GM18951 (cell line): Measurements from ENCODE around the gene TGFBRAP1.
"Not testable (repeated sequence)": the region's sequence is repeated elsewhere in the genome, so short reads cannot be mapped to it uniquely, and the experiment has no call there.

Experiments
- POLR2A ChIP-seq: IDR thresholded peaks from 4 replicates; pipeline ENCODE4 v1.6.1; 2011; ENCODE audit warnings: mild to moderate bottlenecking; ENCODE audit not compliant: insufficient read length, insufficient read depth; ENCODE audit errors: extremely low read depth
- in situ Hi-C: fragments of 300-500 bp; cut with MboI; formaldehyde crosslinking; loops from one replicate; pipeline ENCODE4 v1.12.0; 2022; ENCODE audit warnings: low sequenced_read_pairs, mixed read lengths, inconsistent platforms; ENCODE audit not compliant: unreplicated experiment

Gene TGFBRAP1

DNA sequence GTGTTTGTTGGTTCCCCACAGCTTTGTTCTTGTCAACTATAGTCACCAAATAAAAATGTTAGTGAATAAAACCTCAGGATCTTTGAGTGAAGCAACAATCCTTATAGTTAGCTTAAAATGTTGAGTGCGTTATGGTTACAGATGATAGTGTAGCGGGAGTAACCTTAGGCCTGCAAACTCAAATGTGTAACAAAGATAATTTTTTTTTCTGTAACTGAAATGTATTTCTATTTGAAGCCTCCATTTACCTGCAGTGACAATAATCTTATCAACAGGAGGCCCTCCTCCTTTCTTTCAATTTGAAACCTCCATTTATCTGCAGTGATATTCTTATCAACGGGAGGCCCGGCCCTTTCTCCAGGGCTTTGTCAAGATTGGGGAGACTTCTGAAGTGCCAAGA is 4.7 kb upstream of the TGFBRAP1 start:
- in situ Hi-C loops: no loop called here
- no peak for TF ChIP-seq POLR2A

DNA sequence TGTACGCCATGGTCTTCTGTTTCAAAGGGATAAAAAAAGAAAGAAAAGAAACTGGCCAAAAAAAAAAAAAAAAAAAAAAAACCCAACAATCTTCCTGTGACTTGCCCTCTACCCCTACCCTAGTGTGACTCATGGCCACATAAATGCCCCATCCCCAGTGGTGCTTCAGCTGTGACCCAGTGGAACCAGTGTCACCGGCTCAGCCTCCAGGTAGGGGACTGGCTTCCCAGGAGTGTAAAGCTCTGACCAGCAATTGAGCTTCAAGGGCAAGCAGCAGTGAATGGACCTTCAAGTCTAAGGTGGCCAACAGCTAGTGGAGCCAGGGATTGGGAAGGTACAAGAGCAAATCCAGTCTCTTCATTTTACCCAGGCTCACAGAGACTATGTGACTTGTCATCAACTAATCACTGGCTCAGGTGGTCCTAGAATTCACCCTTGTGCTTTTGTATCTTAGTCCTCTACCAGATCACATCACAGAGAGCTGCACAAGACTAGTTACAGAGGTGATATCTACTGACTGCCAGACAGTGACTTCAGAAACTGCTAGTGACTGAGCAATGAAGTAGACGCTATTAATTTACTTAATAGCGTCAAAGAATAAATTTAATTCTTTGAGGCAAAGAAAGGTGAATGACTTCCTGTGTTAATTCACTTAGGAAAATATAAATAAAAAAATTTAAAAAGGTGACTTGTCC is 1.3 kb upstream of the TGFBRAP1 start:
- no peak for TF ChIP-seq POLR2A
- in situ Hi-C loops: no loop called here

DNA sequence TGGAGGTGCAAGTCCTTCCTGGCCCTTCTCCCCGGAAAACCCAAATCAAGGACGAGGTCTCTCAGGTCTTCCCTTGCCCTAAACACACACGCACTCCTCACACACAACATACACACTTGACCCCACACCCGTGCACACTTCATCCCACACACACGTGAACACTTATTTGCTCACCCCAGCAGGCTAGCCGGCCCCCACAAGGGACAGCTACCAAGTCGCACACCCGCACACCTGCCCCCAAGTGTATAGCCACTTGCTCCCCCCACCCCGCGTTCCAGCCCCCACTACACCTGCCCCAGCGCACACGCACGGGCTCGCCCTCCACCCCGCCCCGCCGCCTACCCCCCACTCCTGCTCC is 359 bp downstream of the TGFBRAP1 start:
- TF ChIP-seq POLR2A: no peak
- in situ Hi-C loops: no loop called here

DNA sequence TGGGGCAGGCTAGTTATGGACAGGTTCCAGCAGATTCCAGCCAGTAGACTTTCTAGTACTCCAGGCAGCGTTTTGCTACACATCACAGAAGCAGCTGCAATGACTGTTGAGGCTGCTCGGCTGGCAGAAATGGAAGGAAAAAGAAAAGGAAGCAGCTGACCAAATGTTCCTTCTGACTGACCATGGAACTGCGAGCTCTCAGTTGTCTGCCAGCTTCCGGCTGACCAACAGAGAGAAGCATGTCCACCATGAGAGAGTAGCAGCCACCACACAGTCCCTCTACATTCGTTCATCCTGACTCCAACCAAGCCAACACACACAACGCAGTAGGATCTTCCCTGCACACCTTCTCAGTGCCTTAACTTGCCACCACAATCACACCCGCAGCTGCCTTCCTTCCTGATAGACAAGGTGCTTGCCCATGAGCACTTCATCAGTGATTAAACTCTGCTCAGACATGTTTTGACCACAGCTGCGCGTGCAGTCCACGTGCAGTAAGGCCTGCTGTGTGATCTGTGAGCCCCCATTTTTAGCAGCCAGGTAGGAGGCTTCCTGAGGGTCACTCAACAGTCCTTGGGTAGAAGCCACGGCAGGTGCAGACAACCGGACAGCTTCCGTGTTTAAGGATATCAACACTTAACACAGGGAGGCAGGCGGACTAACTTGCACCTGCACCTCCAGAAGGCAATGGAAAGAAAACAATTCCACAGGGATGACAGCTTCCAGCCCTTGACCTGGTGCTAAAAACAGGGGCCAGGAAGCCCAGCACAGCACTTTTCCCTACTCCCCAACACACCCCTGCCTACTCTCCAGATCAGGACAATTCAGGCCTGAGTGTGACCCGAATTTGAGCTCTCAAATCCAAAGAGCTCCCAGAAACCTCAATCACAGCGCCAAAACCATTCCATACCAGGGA is 996 bp downstream of the TGFBRAP1 start:
- in situ Hi-C loops: no loop called here
- no peak for TF ChIP-seq POLR2A

DNA sequence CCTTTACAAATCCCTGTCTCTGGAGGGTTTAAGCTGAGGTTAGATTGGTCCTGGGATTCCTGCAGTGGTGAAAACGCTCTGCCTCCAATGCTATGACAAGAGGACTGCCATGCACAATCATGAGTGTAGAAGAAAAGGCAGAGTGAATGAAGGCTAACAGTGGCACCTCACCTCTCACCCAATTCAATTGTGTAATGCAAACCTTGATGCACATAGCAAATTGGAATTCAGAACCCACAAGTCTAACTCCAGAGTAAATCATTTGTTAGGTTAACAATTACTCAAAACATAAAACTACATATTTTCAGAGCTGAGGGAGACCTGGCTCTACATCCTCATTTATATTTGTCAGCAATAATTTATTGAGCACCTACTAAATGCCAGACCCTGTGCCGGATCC is 1.8 kb downstream of the TGFBRAP1 start:
- in situ Hi-C loops: no loop called here
- TF ChIP-seq POLR2A: no peak

DNA sequence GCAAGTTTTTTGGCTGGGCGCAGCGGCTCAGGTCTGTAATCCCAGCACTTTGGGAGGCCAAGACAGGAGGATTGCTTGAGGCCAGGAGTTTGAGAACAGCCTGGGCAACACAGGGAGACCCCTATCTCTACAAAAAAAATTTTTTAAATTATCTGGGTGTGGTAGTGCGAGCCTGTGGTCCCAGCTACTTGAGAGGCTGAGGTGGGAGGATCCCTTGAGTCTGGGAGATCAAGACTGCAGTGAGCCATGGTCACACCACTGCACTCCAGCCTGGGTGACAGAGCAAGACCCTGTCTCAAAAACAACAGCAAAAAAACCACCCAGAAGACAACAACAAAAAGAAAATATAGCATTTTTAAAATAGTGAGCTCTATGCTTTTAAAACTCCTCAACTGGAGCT is 2.3 kb downstream of the TGFBRAP1 start:
- in situ Hi-C loops: not testable (repeated sequence)

DNA sequence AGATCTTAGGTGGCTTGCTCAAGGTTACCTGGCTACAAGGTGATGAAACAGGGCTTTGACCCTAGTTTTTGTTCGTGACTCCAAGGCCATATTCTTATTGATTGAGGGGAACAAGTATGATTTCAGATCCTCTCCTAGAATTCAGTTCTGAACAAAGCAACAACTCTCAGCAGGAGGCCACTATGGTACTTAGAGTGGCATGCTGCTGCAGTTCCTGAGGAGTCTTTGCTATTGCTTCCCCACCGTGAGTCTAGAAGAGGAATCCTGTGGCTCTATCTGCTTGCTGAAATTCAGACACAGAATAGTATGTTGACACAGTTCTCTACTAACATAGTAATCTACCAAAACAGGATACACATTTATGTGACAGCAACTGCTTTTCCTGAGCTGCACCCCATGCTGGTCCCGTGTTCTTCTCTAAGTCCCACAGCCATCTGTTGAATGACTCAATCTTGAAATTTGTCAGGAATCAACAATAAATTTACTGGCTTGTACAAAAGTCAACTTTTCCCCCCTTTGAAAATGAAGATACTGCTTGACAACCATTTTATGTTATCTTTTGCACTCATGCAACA is 4.1 kb downstream of the TGFBRAP1 start:
- no peak for TF ChIP-seq POLR2A
- in situ Hi-C loops: no loop called here

DNA sequence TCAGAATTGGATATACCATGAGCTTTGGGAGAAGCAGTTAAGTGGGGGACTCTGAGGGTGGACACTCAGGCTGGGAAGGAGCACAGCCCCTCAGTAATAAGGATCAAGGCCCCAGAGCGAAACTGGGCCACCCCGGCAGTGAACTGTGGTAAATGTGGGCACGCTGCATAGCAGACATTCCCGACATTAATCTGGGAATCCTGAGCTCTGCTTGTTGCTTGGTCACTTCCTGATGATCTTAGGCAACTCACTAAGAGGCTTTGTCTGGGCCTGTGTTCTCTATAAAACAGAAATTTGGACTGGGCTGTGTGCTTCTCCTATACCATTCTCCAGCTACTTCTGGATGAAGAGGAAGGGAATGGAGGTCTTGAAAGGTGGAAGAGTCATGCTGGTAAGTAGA is 4.8 kb downstream of the TGFBRAP1 start:
- in situ Hi-C loops: no loop called here
- no peak for TF ChIP-seq POLR2A

DNA sequence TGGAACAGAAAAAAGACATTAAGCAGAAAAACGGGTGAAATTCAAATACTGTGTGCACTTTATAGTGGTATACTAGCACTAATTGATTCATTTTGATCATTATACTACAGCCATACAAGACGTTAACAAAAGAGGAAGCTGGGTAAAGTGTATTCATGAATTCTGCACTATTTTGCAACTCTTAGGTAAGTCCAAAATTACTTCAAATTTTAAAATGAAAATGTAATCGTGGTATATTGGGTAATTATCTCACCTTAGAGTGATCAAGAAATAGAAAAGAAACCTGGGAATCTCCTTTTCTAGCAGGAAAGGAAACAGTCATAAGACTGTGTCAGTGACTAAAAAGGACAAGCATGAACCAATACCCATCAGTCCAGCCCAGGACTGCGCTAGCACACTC is 5.4 kb downstream of the TGFBRAP1 start:
- in situ Hi-C loops: no loop called here
- no peak for TF ChIP-seq POLR2A

DNA sequence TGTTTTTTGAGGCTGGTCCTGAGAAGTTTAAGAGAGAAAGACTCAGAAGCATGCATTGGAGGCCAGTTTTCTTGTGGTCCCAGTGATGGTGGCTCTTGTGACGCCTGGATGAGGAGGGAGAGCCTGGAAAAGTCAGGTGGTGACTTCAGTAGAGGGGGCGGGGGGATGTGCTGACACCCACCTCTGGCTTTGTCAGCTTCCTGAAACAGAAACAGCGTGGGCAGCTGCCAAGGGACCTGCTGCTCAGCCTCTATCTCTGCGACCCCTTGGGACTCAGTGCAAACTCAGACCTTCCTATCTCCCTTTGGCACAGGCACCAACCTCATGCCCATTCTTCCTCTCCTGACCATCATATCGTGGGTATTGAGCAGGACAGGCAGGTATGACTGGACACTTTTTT is 6.4 kb downstream of the TGFBRAP1 start:
- in situ Hi-C loops: no loop called here
- TF ChIP-seq POLR2A: no peak

DNA sequence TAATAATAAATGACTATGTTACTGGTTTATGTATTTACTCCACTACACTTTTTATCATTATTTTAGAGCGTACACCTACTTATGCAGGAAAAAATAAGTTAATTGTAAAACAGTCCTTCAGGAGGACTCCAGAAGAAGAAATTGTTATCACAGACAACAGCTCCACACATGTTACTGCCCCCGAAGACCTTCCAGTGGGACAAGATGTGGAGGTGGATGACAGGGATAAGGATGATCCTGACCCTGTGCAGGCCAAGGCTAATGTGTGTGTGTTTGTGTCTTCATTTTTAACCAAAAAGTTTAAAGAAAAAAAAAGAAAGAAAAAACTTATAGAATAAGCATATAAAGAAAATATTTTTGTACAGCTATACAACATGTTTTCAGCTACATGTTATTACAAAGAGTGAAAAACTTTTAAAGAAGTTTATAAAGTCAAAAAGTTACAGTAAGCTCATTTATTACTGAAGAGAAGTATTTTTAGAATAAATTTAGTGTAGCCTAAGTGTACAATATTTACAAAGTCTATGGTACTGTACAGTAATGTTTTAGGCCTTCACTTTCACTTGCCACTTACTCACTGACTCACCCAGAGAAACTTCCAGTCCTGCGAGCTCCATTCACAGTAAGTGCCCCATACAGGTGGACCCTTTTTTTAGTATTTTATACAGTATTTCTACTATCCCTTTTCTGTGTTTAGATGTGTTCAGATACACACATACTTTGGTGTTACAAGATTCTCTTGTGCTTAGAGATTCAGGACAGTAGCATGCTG is 7.5 kb downstream of the TGFBRAP1 start:
- no peak for TF ChIP-seq POLR2A
- in situ Hi-C loops: no loop called here

DNA sequence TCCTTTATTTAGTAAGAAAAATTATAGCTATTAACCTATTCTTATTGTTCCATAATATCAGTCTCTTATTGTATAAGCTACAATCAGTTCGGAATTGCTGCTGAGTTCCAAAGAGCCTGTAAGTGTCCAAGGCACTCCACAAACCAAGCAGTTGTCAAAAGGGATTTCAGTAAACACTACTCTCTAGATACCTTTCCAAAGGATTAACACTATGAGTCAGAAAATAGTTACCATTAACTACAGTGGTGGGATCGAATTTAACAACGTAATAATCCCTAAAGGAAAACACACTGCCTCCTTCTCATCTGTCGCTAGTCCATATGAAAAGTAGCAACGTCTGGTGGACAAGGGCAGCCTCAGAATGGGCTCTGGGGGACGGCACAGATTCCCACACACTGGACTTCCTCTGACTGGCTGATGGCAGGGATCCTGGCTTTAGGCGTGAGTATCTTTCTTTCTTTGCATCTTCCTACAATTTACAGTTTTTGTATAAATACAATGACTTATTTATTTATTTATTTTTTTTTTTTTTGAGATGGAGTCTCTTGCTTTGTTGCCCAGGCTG is 8.8 kb downstream of the TGFBRAP1 start:
- no peak for TF ChIP-seq POLR2A
- in situ Hi-C loops: no loop called here

DNA sequence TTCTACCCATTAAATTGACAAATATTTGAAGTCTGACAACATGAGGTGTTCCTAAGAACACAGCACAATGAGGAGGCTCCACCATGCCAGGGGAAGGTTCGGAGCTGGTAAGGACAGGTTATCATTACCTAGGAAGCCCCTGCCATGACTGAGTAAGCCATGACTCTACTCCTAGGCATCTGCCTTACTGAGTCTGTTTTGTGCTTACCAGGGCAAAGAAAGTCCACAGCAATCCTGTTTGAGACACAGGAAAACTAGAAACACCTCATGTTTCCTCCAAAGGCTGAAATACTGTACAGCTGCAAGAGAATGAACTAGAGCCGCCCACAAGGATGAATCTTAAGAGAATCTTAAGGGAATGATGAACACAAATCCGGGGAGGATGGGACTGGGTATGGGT is 11.6 kb downstream of the TGFBRAP1 start:
- in situ Hi-C loops: no loop called here

More for the DNA sequence above, 11.6 kb downstream of the TGFBRAP1 start:
- TF ChIP-seq POLR2A: no peak
